NCI-H1436 treated with DMSO at 0.1 percent for 48 hours (cell line): ENCODE measurements around the gene ETS2.
"Not testable (repeated sequence)": the region's sequence is repeated elsewhere in the genome, so short reads cannot be mapped to it uniquely, and the experiment has no call there.

Source experiments
- DNase-seq: peaks from one replicate; lab custom pipeline; 2025; lab: John Stamatoyannopoulos, UW

ETS2 gene

GRCh38 chr21:38818325-38818723 lies 12.6 kb downstream of the ETS2 start:
- DNase-seq: no peak

DNA sequence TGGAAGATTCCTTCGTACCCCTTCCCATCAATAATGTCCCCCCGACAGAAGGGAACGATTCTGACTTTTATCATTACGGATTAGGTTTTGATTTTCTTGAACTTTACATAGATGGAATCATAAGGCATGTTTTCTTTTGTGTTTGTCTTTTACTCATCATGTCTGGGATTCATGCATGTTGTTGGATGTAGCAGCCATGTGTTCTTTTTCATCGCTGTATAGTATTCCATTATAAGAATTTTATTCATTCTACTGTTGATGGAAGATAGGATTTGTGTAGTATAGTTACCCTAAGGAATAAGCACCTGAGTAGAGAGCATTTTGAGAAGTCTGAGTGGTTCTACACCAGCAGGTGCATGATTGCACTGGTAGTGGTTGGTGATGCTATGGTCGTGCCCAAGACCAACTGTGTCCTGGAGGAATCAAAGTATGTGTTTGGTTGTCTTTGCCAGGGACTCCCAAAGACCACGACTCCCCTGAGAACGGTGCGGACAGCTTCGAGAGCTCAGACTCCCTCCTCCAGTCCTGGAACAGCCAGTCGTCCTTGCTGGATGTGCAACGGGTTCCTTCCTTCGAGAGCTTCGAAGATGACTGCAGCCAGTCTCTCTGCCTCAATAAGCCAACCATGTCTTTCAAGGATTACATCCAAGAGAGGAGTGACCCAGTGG lies 13.5 kb downstream of the ETS2 start:
- DNase-seq: no peak

- DNase-seq: no peak
These were observed 14.0 kb downstream of the ETS2 start for GRCh38 chr21:38819719-38820159.

- DNase-seq: no peak
These were observed 14.9 kb downstream of the ETS2 start for GRCh38 chr21:38820471-38821239.

DNA sequence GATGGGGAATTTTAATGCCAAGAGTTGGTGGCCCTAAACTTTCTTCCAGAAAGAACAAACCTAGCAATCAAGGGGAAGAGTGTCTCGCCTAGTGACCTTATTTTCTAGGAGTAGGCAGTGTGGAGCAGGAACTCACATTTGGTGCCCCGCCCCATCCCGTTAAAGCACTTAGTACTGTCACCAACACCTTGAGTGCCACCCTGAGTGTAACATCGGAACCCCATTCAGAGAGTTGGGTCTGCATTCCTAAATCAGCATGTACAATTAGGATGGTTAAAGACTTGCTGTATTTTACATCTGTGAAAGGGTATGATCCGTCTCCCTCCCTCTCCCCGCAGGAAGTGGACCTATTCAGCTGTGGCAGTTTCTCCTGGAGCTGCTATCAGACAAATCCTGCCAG lies 15.5 kb downstream of the ETS2 start:
- no peak for DNase-seq

- DNase-seq: no peak
These were observed 16.4 kb downstream of the ETS2 start for GRCh38 chr21:38821959-38822682.

DNA sequence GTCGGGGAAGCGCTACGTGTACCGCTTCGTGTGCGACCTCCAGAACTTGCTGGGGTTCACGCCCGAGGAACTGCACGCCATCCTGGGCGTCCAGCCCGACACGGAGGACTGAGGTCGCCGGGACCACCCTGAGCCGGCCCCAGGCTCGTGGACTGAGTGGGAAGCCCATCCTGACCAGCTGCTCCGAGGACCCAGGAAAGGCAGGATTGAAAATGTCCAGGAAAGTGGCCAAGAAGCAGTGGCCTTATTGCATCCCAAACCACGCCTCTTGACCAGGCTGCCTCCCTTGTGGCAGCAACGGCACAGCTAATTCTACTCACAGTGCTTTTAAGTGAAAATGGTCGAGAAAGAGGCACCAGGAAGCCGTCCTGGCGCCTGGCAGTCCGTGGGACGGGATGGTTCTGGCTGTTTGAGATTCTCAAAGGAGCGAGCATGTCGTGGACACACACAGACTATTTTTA lies 17.1 kb downstream of the ETS2 start:
- DNase-seq: no peak

DNA sequence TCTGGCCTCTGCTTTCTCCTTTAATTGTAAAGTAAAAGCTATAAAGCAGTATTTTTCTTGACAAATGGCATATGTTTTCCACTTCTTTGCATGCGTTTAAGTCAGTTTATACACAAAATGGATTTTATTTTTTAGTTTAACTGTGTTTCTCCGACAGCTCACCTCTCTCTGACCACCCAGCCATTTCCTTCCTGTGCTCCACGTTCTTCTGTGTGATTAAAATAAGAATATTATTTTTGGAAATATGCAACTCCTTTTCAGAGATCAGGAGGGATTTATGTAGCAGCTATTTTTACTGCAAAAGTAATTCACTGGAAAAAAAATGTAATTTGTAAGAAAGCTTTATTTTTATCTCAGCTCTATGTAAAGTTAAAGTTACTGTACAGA lies 18.0 kb downstream of the ETS2 start:
- no peak for DNase-seq

GRCh38 chr21:38824124-38824822 lies 18.5 kb downstream of the ETS2 start:
- no peak for DNase-seq

DNA sequence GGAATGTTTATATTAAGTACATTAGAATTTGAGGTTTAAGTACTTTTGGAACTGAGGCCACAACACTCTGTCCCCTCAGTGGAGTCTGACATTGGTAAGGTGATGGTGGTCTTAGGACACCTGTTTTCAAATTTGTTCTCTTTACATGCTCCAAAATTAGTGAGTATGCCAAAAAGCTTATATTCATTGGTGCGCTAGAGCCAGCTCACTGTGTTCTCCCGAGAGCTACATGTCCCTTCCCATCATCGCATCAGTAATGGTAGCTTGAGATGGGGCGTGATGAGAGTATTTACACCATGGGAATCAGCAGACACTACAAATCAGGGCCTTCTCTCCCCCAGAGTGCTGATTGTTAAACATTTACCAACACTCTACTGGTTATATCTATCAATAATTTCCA lies 19.5 kb downstream of the ETS2 start:
- DNase-seq: no peak

DNA sequence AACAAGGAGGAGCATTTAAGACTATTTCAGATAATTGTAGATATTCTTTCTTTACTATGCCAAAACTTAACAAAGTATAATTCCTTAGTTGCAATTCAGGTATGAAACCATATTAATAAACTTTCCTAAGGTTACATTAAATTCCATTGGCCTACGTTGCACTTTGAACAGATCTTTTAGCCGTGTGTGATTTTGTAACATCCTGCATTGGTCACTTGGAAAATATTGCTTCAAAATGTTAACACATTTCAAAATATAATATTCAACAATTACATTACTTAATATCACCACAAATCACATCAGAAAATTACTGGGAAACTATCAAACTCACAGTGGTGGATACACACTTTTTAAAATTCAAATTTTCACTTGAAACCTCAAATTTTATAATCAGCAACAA lies 20.2 kb downstream of the ETS2 start:
- DNase-seq: no peak

- not testable (repeated sequence) for DNase-seq
These were observed 22.4 kb downstream of the ETS2 start for GRCh38 chr21:38828111-38828510.

- no peak for DNase-seq
These were observed 25.2 kb downstream of the ETS2 start for GRCh38 chr21:38830671-38831525.

- DNase-seq: no peak
These were observed 26.1 kb downstream of the ETS2 start for GRCh38 chr21:38831526-38832467.

DNA sequence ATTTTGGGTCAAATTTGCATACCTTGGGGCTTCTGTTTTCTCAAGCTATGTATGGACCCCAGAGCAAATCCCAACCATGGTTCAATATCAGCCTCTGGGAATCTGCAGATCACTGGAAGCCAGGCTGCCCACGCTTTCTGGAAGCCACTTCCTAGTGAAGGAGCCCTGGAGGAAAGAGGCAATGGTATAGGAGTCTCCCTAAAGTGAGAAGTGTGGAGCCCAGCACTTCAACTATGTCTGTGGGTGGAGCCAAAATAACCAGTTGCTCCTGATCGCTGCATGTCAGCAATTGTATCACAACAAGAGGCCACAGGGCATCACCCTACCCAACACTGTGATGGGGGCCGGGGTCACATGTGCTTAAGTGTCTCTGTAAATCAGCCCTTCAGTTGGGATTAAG lies 26.9 kb downstream of the ETS2 start:
- no peak for DNase-seq

GRCh38 chr21:38833117-38833516 lies 27.4 kb downstream of the ETS2 start:
- no peak for DNase-seq

GRCh38 chr21:38834725-38835124 lies 29.0 kb downstream of the ETS2 start:
- no peak for DNase-seq

- DNase-seq: no peak
These were observed 32.2 kb downstream of the ETS2 start for GRCh38 chr21:38837806-38838461.

- no peak for DNase-seq
These were observed 33.0 kb downstream of the ETS2 start for GRCh38 chr21:38838598-38839327.
